Muscle layer of colon (tissue), 2 donors: Measurements from ENCODE around the gene MED16.

Experiments
- H3K27ac ChIP-seq: one replicate; pipeline ENCODE4 v1.7.0; 2013; ENCODE audit warnings: low read depth, mild to moderate bottlenecking, low read length, moderate library complexity
- H3K27me3 ChIP-seq, 2 donors: one replicate each; pipeline ENCODE4 v1.7.0; 2013; ENCODE audit warnings: low read length in 2 of 2, mild to moderate bottlenecking in 2 of 2; ENCODE audit not compliant: insufficient read depth in 2 of 2, control insufficient read depth in 1 of 2
- H3K36me3 ChIP-seq: one replicate; pipeline ENCODE4 v1.7.0; 2013; ENCODE audit warnings: mild to moderate bottlenecking, low read length; ENCODE audit not compliant: insufficient read depth
- H3K4me1 ChIP-seq: one replicate; pipeline ENCODE4 v1.7.0; 2013; ENCODE audit warnings: mild to moderate bottlenecking, low read length; ENCODE audit not compliant: insufficient read depth
- H3K4me3 ChIP-seq, 2 donors: one replicate each; pipeline ENCODE4 v1.7.0; 2013; ENCODE audit warnings: low read length in 2 of 2, low read depth in 1 of 2, mild to moderate bottlenecking in 1 of 2, moderate library complexity in 1 of 2
- H3K9ac ChIP-seq: one replicate; pipeline ENCODE4 v1.7.0; 2013; ENCODE audit warnings: low read length
- H3K9me3 ChIP-seq: one replicate; pipeline ENCODE4 v1.7.0; 2013; ENCODE audit warnings: mild to moderate bottlenecking, low read length
- donor health status: abdominal sarcoma.
- donor health status: Adenocarcinoma of cecum.

The MED16 gene

DNA sequence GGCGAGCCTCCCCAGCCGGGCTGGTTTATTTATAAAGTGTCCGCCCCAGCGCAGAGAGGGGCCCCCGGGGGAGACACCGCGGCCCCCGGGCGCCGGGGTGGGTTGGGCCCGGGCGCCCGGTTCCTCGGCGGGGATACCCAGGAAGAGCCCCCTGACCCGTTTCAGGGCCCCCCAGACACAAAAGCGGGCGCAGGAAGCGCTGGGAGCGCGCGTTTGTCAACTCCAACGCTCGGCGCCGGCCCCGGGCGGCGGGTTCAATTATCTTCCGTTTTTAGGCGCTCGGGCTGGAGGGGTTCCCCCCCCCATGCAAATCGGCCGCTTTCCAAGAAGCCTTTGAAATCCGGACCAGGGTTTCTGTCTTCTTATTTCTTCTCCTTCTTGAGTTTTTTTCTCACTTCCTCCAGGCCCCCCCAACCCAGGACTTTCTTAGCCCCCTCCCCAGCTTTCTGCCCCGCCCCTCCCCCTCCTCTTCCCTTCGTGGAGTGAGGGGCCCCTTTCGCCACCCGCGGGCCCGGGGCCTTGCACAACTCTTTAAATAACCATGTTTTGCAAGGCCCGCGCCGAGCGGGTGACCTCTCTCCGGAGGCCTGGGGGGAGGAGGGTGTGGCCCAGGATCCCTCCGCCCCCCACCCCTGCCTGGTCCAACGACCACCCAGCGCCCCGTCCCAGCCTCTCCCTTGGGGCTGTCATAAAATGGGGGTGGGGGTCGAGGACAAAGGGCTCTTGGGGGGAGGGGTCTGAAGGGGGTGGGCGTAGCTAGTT, 33.8 kb upstream of the MED16 start:
- Histone ChIP-seq H3K4me3 (peak overlapping the region; percentile 70 to 80), H3K9ac (peak overlapping the region; percentile 39), H3K27me3 (no peaks in the 10 kb centered on the region), H3K4me1 (peaks cover 5% of the 10 kb centered on the region), H3K36me3 (no peaks in the 10 kb centered on the region), H3K9me3 (no peaks in the 10 kb centered on the region), H3K27ac (peak overlapping the region; percentile 81)

DNA sequence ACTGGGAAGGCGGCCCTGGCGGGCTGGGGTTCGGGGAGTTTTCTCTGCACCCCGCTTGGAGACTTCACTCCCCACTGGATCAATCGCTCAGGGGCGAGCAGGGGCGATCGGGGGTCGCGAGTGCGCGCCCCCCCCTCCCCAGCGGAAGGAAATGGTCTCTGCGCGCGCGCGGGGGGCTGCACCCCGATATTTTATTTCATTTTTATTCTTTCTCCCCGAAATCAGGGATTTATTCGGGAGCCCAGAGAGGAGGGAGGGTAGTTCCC, 33.3 kb upstream of the MED16 start:
- peak overlapping the region; percentile 39 for H3K9ac ChIP-seq
- H3K27me3 ChIP-seq: peaks cover 2% of the 10 kb centered on the region in 2 donors
- peaks cover 5% of the 10 kb centered on the region for H3K4me1 ChIP-seq
- peak overlapping the region; percentile 70 to 80 for H3K4me3 ChIP-seq
- no peaks in the 10 kb centered on the region for H3K36me3 ChIP-seq
- H3K27ac ChIP-seq: peak overlapping the region; percentile 81
- H3K9me3 ChIP-seq: no peaks in the 10 kb centered on the region

DNA sequence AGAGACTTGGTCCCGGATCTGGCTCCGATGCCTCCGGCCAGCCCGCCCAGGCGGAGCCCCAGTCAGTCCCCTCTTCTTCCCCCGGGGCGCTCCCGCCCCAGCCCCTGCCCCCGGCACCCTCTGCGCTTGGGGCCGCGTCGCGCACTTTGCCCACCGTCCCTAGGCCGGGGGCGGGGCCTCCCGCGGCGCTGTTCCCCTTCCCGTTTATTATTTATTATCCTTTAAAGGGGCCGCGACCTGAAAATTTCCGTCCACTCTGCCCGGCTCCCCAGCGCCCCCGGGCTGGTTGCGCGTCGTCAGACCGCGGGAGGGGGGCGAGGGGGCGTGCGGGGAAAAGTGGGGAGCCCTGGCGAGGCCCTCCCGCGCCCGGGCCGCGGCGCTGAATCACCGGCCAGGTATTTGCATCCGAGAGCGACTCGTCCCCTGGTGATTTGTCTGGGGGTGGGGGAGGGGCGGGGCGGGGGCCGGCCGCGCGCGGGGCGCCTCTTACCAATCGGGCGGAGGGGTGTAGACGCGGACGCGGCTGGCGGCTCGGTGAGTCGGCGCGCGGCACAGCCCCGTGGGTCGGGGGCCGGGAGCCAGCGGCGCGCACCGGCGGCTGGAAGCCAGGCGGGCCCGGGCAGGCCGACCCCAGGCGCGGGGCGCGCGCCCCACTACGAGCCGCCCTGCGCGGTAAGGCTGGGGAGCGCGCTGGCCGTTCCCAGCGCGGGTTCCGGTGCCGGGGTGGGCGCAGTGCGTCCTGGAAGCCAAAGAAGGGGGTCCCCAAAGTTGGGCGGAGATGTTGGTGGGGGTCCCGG, 32.7 kb upstream of the MED16 start, which contains the start of gene ARID3A:
TSS of gene ARID3A (plus strand) at position 510 of the 797 bp plus-strand sequence. CDS start 3,494 bp downstream, outside the sequence.
- Histone ChIP-seq H3K27ac (peak within 1 kb of the TSS; percentile 84), H3K4me1 (peaks cover 6% of the 10 kb centered on the region), H3K4me3 (peak within 1 kb of the TSS; percentile 80 to 85), H3K36me3 (no peaks in the 10 kb centered on the region), H3K9me3 (no peaks in the 10 kb centered on the region), H3K9ac (peak within 1 kb of the TSS; percentile 39), H3K27me3 (peaks cover 8% of the 10 kb centered on the region in 2 donors)

DNA sequence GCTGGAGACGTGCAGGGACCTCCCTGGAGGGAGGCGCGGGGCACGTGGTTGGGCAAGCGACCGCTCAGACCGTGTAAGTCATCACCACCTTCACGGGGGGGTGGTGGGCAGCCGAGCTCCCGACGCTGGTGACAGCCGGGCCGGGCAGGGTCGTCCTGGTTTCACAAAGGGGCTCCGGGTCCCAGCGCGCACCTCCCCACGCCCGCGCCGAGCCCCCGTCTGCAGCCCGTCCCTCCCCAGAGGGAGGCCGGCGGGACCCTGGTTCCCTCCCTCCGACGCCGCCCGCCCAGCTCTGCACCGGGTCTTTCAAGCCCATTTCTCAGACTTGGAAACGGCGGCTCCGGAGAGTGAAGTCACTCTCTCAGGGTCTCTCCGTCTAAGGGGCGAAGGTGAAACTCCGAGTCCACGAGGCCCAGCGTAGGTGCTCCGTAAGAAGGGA, 32.1 kb upstream of the MED16 start:
- Histone ChIP-seq H3K9me3 (no peaks in the 10 kb centered on the region), H3K27me3 (peaks cover 8 to 14% of the 10 kb centered on the region in 2 donors), H3K4me3 (peak overlapping the region; percentile 68 to 85), H3K36me3 (no peaks in the 10 kb centered on the region), H3K9ac (no peak overlapping the region), H3K27ac (peak overlapping the region; percentile 84), H3K4me1 (peaks cover 9% of the 10 kb centered on the region)

DNA sequence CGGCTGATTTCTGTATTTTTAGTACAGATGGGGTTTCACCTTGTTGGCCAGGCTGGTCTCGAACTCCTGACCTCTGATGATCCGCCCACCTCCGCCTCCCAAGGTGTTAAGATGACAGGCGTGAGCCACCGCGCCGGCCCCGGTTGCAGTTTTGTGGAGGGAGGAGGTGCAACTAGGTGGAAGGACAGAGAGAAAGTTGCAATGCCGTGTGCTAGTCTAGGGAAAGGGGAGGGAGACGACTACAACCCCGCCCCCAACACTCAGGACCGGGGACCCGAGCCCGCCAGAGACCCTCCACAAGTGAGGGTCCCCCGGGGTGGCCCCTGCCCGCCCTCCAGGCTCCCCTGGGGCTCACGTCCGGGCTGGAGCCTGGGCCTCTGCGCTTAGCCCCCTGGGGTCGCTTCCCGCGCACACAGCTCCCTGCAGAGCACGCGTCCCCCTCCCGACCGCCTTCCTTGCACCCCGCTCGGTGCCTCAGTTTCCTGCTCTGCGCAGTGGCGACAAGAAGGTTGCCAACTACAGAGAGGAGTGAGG, 31.6 kb upstream of the MED16 start:
- H3K36me3 ChIP-seq: no peaks in the 10 kb centered on the region
- H3K4me1 ChIP-seq: peaks cover 9% of the 10 kb centered on the region
- no peaks in the 10 kb centered on the region for H3K9me3 ChIP-seq
- peaks cover 10 to 19% of the 10 kb centered on the region in 2 donors for H3K27me3 ChIP-seq
- no peak overlapping the region for H3K9ac ChIP-seq
- no peak overlapping the region for H3K27ac ChIP-seq
- peak overlapping the region; percentile 68 to 85 for H3K4me3 ChIP-seq

DNA sequence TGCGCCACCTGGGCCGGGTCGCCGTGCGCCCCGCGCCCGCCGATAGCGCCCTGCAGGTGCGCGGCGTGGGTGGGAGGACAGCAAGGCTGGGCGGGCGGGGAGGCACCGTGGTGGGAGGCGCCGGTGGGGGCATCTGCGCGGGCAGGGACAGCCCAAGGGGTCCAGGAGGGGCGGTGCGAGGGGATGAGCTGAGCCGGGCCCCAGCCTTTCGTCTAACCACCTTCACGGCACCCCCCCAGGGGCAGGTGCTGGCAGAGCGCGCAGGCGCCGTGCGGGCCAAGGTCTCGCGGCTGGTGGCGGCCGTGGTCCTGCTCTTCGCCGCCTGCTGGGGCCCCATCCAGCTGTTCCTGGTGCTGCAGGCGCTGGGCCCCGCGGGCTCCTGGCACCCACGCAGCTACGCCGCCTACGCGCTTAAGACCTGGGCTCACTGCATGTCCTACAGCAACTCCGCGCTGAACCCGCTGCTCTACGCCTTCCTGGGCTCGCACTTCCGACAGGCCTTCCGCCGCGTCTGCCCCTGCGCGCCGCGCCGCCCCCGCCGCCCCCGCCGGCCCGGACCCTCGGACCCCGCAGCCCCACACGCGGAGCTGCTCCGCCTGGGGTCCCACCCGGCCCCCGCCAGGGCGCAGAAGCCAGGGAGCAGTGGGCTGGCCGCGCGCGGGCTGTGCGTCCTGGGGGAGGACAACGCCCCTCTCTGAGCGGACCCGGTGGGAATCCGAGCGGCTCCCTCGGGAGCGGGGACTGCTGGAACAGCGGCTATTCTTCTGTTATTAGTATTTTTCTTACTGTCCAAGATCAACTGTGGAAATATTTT, 27.3 kb upstream of the MED16 start:
- Histone ChIP-seq H3K9me3 (no peaks in the 10 kb centered on the region), H3K27ac (no peak overlapping the region), H3K36me3 (no peaks in the 10 kb centered on the region), H3K9ac (no peak overlapping the region), H3K4me3 (no peak overlapping the region), H3K4me1 (peaks cover 14% of the 10 kb centered on the region), H3K27me3 (peaks cover 22 to 46% of the 10 kb centered on the region in 2 donors)

GRCh38 chr19:919199-920050, 26.4 kb upstream of the MED16 start:
- H3K9ac ChIP-seq: no peak overlapping the region
- H3K36me3 ChIP-seq: no peaks in the 10 kb centered on the region
- H3K9me3 ChIP-seq: no peaks in the 10 kb centered on the region
- peaks cover 14% of the 10 kb centered on the region for H3K4me1 ChIP-seq
- peaks cover 22 to 46% of the 10 kb centered on the region in 2 donors for H3K27me3 ChIP-seq
- no peak overlapping the region for H3K27ac ChIP-seq
- no peak overlapping the region for H3K4me3 ChIP-seq

- H3K27ac ChIP-seq: no peak overlapping the region
- no peaks in the 10 kb centered on the region for H3K9me3 ChIP-seq
- no peak overlapping the region for H3K4me3 ChIP-seq
- peaks cover 22 to 46% of the 10 kb centered on the region in 2 donors for H3K27me3 ChIP-seq
- H3K4me1 ChIP-seq: peaks cover 15% of the 10 kb centered on the region
- H3K9ac ChIP-seq: no peak overlapping the region
- H3K36me3 ChIP-seq: no peaks in the 10 kb centered on the region
Measured at GRCh38 chr19:918481-919198, 25.7 kb upstream of the MED16 start.

DNA sequence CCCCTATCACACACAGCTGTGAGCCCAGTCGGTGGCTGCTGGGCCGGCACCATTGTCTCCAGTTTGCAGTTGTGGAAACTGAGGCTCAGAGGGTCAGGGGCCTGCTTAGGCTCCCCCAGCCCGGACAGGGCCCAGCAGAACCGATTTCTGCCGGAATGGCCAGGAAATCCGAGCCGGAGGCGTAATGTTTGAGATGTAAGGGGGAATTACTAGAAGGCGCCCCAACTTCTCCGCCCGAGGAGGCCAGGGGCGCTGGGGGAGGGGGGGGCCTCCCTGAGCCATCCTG, 25.1 kb upstream of the MED16 start:
- no peak overlapping the region for H3K4me3 ChIP-seq
- H3K9ac ChIP-seq: no peak overlapping the region
- peaks cover 18% of the 10 kb centered on the region for H3K4me1 ChIP-seq
- peaks cover 22 to 46% of the 10 kb centered on the region in 2 donors for H3K27me3 ChIP-seq
- no peaks in the 10 kb centered on the region for H3K9me3 ChIP-seq
- no peak overlapping the region for H3K27ac ChIP-seq
- no peaks in the 10 kb centered on the region for H3K36me3 ChIP-seq
